BE2C (cell line): Measurements from ENCODE around the gene CADPS2.
A peak's percentile ranks its signal among the peaks of the same experiment; 100 is the strongest.

ENCODE experiments used
- DNase-seq: peaks from one replicate; pipeline ENCODE4 v3.0.0-alpha.2; 2020
- H3K27me3 ChIP-seq: fragments of 250-450 bp; sonication (Bioruptor Pico); 2 replicates; pipeline ENCODE4 v1.5.1; 2020; ENCODE audit warnings: mild to moderate bottlenecking
- H3K36me3 ChIP-seq: fragments of 250-450 bp; sonication (Bioruptor Pico); 2 replicates; pipeline ENCODE4 v1.5.1; 2020; ENCODE audit warnings: mild to moderate bottlenecking
- H3K4me1 ChIP-seq: fragments of 250-450 bp; sonication (Bioruptor Pico); 2 replicates; pipeline ENCODE4 v1.5.1; 2020
- H3K4me3 ChIP-seq: 2 replicates; pipeline ENCODE4 v1.5.1; 2011; ENCODE audit warnings: low read depth, low read length
- H3K9me3 ChIP-seq: fragments of 250-450 bp; sonication (Bioruptor Pico); 2 replicates; pipeline ENCODE4 v1.5.1; 2020
- TF ChIP-seq, protein P1 (sequence below): IDR thresholded peaks from 2 replicates; pipeline ENCODE4 v1.5.1; 2012; ENCODE audit warnings: mild to moderate bottlenecking, low read depth, low read length

CADPS2 gene

DNA sequence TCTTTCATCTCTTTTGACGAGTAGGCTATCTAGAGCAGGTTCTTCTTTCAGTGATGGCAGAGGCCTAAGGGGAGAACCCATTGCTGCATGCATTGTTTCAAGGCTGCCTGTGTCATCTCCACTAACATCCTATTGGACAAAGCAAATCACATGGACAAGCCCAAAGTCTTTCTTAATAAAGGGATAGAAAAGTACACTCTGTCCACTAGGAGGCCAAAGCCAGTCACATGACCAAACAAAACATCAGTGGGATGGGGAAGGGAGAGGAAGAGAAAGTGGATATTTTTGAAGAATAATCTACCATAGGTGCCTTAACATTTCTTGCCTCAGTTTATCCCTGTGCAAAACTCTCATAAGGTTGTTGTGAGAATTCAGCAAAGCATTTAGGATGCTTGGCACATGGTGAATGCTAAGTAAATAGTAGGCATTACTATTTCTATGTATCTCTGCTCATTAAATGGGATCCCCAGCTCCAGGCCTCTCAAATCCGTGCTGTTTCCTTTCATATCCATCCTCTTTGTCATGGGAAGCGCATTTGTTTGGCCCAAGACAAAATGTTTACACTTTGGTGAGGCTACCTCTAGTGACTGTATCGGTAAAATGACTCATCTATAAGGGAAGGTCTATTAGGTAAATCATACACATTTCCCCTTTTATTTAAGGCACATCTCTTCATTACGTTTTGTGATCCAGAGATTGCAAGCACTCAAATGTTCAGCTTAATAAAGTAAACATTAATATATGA lies 16.7 kb upstream of the CADPS2 start:
- DNase-seq, result peak; percentile 20

DNA sequence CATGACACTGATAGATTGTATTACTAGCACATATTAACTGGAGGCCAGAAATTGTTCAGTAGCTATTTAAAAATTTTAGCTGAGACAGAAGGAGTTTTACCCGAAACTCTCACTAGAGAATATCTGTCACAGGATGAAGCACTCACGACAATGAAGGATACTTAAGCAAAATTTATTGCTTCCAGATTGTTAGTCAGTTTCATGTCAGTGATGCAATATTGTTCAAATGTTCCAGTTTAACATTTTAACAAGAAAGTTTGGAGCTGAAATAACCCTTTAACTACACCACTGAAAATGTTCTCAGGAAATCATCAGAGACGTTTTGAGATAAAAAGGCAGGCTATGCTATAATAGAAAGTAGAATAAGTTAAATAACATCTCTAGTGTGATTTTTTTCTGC lies 15.0 kb upstream of the CADPS2 start:
- Histone ChIP-seq H3K9me3 (no peaks in the 10 kb centered on the region), H3K27me3 (no peaks in the 10 kb centered on the region), H3K4me3 (no peak overlapping the region), H3K36me3 (no peaks in the 10 kb centered on the region), H3K4me1 (no peaks in the 10 kb centered on the region)
- TF ChIP-seq, protein P1, sequence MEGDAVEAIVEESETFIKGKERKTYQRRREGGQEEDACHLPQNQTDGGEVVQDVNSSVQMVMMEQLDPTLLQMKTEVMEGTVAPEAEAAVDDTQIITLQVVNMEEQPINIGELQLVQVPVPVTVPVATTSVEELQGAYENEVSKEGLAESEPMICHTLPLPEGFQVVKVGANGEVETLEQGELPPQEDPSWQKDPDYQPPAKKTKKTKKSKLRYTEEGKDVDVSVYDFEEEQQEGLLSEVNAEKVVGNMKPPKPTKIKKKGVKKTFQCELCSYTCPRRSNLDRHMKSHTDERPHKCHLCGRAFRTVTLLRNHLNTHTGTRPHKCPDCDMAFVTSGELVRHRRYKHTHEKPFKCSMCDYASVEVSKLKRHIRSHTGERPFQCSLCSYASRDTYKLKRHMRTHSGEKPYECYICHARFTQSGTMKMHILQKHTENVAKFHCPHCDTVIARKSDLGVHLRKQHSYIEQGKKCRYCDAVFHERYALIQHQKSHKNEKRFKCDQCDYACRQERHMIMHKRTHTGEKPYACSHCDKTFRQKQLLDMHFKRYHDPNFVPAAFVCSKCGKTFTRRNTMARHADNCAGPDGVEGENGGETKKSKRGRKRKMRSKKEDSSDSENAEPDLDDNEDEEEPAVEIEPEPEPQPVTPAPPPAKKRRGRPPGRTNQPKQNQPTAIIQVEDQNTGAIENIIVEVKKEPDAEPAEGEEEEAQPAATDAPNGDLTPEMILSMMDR, result no peak
- no peak for DNase-seq

More for the DNA sequence above, 16.7 kb upstream of the CADPS2 start:
- H3K9me3 ChIP-seq, result no peaks in the 10 kb centered on the region
- H3K4me1 ChIP-seq, result no peaks in the 10 kb centered on the region
- TF ChIP-seq, protein P1, result peak; percentile 52
- no peaks in the 10 kb centered on the region for H3K36me3 ChIP-seq
- no peaks in the 10 kb centered on the region for H3K27me3 ChIP-seq
- H3K4me3 ChIP-seq, result no peak overlapping the region

DNA sequence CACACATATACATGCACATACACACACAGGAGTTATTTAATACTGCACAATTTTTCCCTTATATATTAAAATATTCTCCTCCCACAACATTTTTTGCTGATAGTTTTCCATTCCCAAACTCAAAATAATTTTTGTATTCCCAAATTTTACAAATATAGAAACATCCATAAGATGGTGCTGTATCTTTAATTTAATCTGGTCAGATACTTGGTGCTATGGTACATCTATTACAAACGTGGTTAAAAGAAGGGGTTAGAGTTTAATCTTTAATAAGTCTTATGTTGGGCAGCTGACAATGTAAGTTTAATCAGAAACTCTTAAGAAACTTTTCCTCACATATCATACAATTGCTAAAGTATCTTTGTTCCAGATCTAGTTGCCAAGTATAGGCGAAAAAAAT lies 10.2 kb upstream of the CADPS2 start:
- no peaks in the 10 kb centered on the region for H3K9me3 ChIP-seq
- TF ChIP-seq, protein P1, result no peak
- no peaks in the 10 kb centered on the region for H3K36me3 ChIP-seq
- no peak overlapping the region for H3K4me3 ChIP-seq
- no peaks in the 10 kb centered on the region for H3K4me1 ChIP-seq
- H3K27me3 ChIP-seq, result peaks cover 3% of the 10 kb centered on the region; the same call in 1 of the 2 replicates
- DNase-seq, result no peak

DNA sequence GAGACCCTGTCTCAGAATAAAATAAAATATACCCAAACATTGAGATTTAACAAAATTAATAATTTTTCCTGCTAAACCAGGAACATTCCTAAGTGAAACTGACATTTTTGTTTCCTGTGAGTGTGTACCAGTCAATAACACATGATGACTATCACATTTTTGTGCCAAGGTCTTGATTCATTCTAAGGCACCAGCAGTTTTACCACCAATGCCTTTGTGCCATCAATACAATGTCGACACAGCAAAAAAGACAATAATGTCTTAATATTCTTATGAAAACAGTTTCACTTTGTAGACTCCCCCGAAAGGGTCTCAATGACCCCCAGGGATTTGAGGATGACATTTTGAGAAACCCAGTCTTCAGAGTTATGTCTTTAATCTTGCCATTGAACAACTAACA lies 7.2 kb upstream of the CADPS2 start:
- Histone ChIP-seq H3K4me3 (no peak overlapping the region), H3K27me3 (peaks cover 23% of the 10 kb centered on the region), H3K9me3 (no peaks in the 10 kb centered on the region), H3K36me3 (no peaks in the 10 kb centered on the region), H3K4me1 (no peaks in the 10 kb centered on the region)
- TF ChIP-seq, protein P1, result no peak
- DNase-seq, result no peak

DNA sequence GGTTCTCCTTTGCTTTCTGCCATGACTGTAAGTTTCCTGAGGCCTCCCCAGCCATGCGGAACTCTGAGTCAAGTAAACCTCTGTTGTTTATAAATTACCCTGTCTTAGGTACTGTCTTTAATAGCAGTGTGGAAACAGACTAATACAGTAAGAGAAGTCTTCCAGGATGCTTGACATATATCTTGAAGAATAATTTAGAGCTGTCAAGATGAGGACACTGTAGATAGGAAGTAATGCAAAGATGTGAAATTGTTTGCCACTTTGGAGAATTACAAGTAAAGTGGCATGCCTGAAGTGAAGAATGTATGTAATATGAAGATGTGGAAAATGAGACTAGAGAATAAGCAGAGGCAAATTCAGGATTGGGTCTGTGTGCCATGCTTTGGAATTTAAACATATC lies 2.9 kb upstream of the CADPS2 start:
- H3K36me3 ChIP-seq, result no peaks in the 10 kb centered on the region
- no peak for DNase-seq
- TF ChIP-seq, protein P1, result no peak
- H3K4me3 ChIP-seq, result no peak overlapping the region
- H3K9me3 ChIP-seq, result no peaks in the 10 kb centered on the region
- no peaks in the 10 kb centered on the region for H3K4me1 ChIP-seq
- H3K27me3 ChIP-seq, result peaks cover 66% of the 10 kb centered on the region

DNA sequence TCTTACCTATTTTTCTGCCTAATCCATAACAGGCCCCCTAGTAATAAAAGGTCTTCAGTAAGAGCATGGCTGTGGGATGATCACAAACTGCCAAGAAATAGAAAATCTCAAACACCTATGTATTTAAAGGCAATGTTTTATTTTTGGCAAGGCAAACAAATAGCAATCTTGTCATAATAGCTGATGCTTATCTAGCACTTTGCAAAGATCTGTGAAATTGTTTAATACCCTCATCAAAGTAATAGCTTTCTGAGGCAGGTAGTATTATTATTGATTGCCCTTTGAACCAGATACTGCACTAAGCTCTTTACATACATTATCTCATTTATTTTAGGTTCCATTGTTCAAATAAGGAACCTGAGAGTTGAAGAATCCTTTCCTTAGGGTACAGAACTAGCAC lies 1.6 kb upstream of the CADPS2 start:
- no peaks in the 10 kb centered on the region for H3K36me3 ChIP-seq
- no peaks in the 10 kb centered on the region for H3K4me1 ChIP-seq
- H3K4me3 ChIP-seq, result no peak overlapping the region
- DNase-seq, result no peak
- peaks cover 73% of the 10 kb centered on the region for H3K27me3 ChIP-seq
- H3K9me3 ChIP-seq, result no peaks in the 10 kb centered on the region
- TF ChIP-seq, protein P1, result no peak
